Neural cell (in vitro differentiated cells): ENCODE data around the gene TADA2A. TPM values are rescaled to one million over a fixed set of nuclear protein-coding genes. Genes with fewer than 3 reads are reported as not detected.

ENCODE experiments used
- H2AFZ ChIP-seq: fragments of 200-600, 300-800 bp; sonication (generic), shearing (Covaris generic); 2 replicates; pipeline ENCODE4 v1.6.0; 2014; ENCODE audit warnings: low read depth, mild to moderate bottlenecking, antibody characterized with exemption, low read length, moderate library complexity
- H3F3A ChIP-seq: fragments of 200-600 bp; shearing (Covaris generic); 2 replicates; pipeline ENCODE4 v1.6.1; 2016; ENCODE audit warnings: mild to moderate bottlenecking, moderate library complexity, mixed read lengths, antibody characterized with exemption, low read length; ENCODE audit not compliant: insufficient read depth, poor library complexity, severe bottlenecking
- H3K27ac ChIP-seq: fragments of 200-600, 300-800 bp; sonication (generic), shearing (Covaris generic); 2 replicates; pipeline ENCODE4 v1.5.1; 2014; ENCODE audit warnings: mild to moderate bottlenecking, low read length, moderate library complexity
- H3K27me3 ChIP-seq: fragments of 300-800, 200-600 bp; sonication (generic), shearing (Covaris generic); 2 replicates; pipeline ENCODE4 v1.6.0; 2014; ENCODE audit warnings: mild to moderate bottlenecking, low read depth, low read length, moderate library complexity; ENCODE audit not compliant: insufficient read depth
- H3K36me3 ChIP-seq: fragments of 300-800, 200-600 bp; sonication (generic), shearing (Covaris generic); 2 replicates; pipeline ENCODE4 v1.5.1; 2014; ENCODE audit warnings: mild to moderate bottlenecking, antibody characterized with exemption, low read length, moderate library complexity; ENCODE audit not compliant: insufficient read depth
- H3K4me2 ChIP-seq: fragments of 300-800, 200-600 bp; sonication (generic), shearing (Covaris generic); 2 replicates; pipeline ENCODE4 v1.6.0; 2014; ENCODE audit warnings: mild to moderate bottlenecking, low read length
- H3K4me3 ChIP-seq: fragments of 300-800, 200-600 bp; sonication (generic), shearing (Covaris generic); 2 replicates; pipeline ENCODE4 v1.5.1; 2014; ENCODE audit warnings: mild to moderate bottlenecking, low read length, moderate library complexity
- H3K79me2 ChIP-seq: fragments of 200-600 bp; shearing (Covaris generic); replicated peaks from 2 replicates; pipeline ENCODE4 v1.6.0; 2014; ENCODE audit warnings: mild to moderate bottlenecking, low read length, moderate library complexity; ENCODE audit not compliant: insufficient read depth
- H3K9ac ChIP-seq: fragments of 300-800, 200-600 bp; sonication (generic), shearing (Covaris generic); 2 replicates; pipeline ENCODE4 v1.6.1; 2016; ENCODE audit warnings: mild to moderate bottlenecking, low read length, mixed read lengths
- H3K9me2 ChIP-seq: fragments of 200-600 bp; shearing (Covaris generic); 2 replicates; pipeline ENCODE4 v1.6.1; 2016; ENCODE audit warnings: mild to moderate bottlenecking, low read length, mixed read lengths; ENCODE audit not compliant: insufficient read depth
- H3K9me3 ChIP-seq: fragments of 200-600, 300-800 bp; sonication (generic), shearing (Covaris generic); 2 replicates; pipeline ENCODE4 v1.6.1; 2016; ENCODE audit warnings: mild to moderate bottlenecking, mixed run types, low read length, moderate library complexity, mixed read lengths
- H4K20me1 ChIP-seq: fragments of 200-600 bp; shearing (Covaris generic); 2 replicates; pipeline ENCODE4 v1.6.1; 2016; ENCODE audit warnings: mild to moderate bottlenecking, mixed run types; ENCODE audit not compliant: insufficient read depth
- CTCF ChIP-seq: fragments of 450-650 bp; IDR thresholded peaks from 2 replicates; pipeline ENCODE4 v1.5.1; 2014; ENCODE audit warnings: antibody characterized with exemption, mild to moderate bottlenecking, moderate library complexity; ENCODE audit not compliant: poor library complexity, severe bottlenecking
- EP300 ChIP-seq: fragments of 450-650 bp; conservative IDR thresholded peaks from 2 replicates; pipeline ENCODE4 v1.6.1; 2014; ENCODE audit warnings: antibody characterized with exemption, mild to moderate bottlenecking, moderate library complexity; ENCODE audit not compliant: poor library complexity, severe bottlenecking
- EZH2 ChIP-seq: fragments of 200-600, 300-800 bp; shearing (Covaris generic), sonication (generic); IDR thresholded peaks from 2 replicates; pipeline ENCODE4 v1.6.1; 2014; ENCODE audit warnings: antibody characterized with exemption, low read length, borderline replicate concordance, mild to moderate bottlenecking; ENCODE audit not compliant: insufficient read depth, poor library complexity, severe bottlenecking
- MXI1 ChIP-seq: fragments of 450-650 bp; conservative IDR thresholded peaks from 2 replicates; pipeline ENCODE4 v1.6.1; 2014; ENCODE audit warnings: antibody characterized with exemption, mild to moderate bottlenecking; ENCODE audit not compliant: poor library complexity, severe bottlenecking
- POLR2AphosphoS5 ChIP-seq: IDR thresholded peaks from 2 replicates; pipeline ENCODE4 v1.6.1; 2012
- RAD21 ChIP-seq: fragments of 450-650 bp; conservative IDR thresholded peaks from 2 replicates; pipeline ENCODE4 v1.6.1; 2014; ENCODE audit warnings: antibody characterized with exemption, mild to moderate bottlenecking, moderate library complexity
- REST ChIP-seq: IDR thresholded peaks from 2 replicates; pipeline ENCODE4 v1.6.1; 2012; ENCODE audit warnings: borderline replicate concordance
- SMC3 ChIP-seq: fragments of 450-650 bp; conservative IDR thresholded peaks from 2 replicates; pipeline ENCODE4 v1.6.1; 2014; ENCODE audit warnings: antibody characterized with exemption, mild to moderate bottlenecking, moderate library complexity; ENCODE audit not compliant: poor library complexity
- TAF1 ChIP-seq: IDR thresholded peaks from 2 replicates; pipeline ENCODE4 v1.6.1; 2012; ENCODE audit warnings: low read depth
- polyA plus RNA-seq: library from polyadenylated mRNA; depleted of rRNA; stranded (reverse); fragments of >200 nt; gene quantifications from 2 replicates; pipeline ENCODE4 v1.2.3, GENCODE V29; 2014

TADA2A gene
- polyA plus RNA-seq, 1 donor from 2014 or later = 23.5 TPM

- no peaks in the 10 kb centered on the region for H4K20me1 ChIP-seq
- no peaks in the 10 kb centered on the region for H3K9me2 ChIP-seq
- no peak overlapping the region for H3K4me3 ChIP-seq
- no peaks in the 10 kb centered on the region for H3K9me3 ChIP-seq
- no peak overlapping the region for H3K9ac ChIP-seq
- no peaks in the 10 kb centered on the region for H3K27me3 ChIP-seq
- no peak for TF ChIP-seq TAF1
- no peak for TF ChIP-seq MXI1
- no peak for TF ChIP-seq EZH2
- no peak for TF ChIP-seq EP300
- TF ChIP-seq POLR2AphosphoS5 = no peak
- no peak for TF ChIP-seq REST
- TF ChIP-seq RAD21 = no peak
- TF ChIP-seq CTCF = no peak
- no peak for TF ChIP-seq SMC3
- H3K36me3 ChIP-seq = no peaks in the 10 kb centered on the region
- H2AFZ ChIP-seq = no peak overlapping the region
- no peaks in the 10 kb centered on the region for H3K79me2 ChIP-seq
- no peak overlapping the region for H3K4me2 ChIP-seq
- H3K27ac ChIP-seq = no peak overlapping the region
- H3F3A ChIP-seq = no peaks in the 10 kb centered on the region
Measured at GRCh38 chr17:37430051-37430627, 23.5 kb downstream of the TADA2A start.

GRCh38 chr17:37432671-37433070 is 26.0 kb downstream of the TADA2A start:
- no peaks in the 10 kb centered on the region for H3K9me2 ChIP-seq
- no peak overlapping the region for H3K27ac ChIP-seq
- H3K79me2 ChIP-seq = no peaks in the 10 kb centered on the region
- TF ChIP-seq TAF1 (no peak), MXI1 (no peak), EP300 (no peak), POLR2AphosphoS5 (no peak), SMC3 (no peak), RAD21 (no peak), REST (no peak), EZH2 (no peak), CTCF (no peak)
- no peaks in the 10 kb centered on the region for H3K9me3 ChIP-seq
- H3K36me3 ChIP-seq = no peaks in the 10 kb centered on the region
- no peak overlapping the region for H3K4me3 ChIP-seq
- no peaks in the 10 kb centered on the region for H3K27me3 ChIP-seq
- H3K4me2 ChIP-seq = no peak overlapping the region
- H2AFZ ChIP-seq = no peak overlapping the region
- H3K9ac ChIP-seq = no peak overlapping the region
- no peaks in the 10 kb centered on the region for H4K20me1 ChIP-seq
- H3F3A ChIP-seq = no peaks in the 10 kb centered on the region
